Measurements from ENCODE around the gene SMYD3.

The SMYD3 gene

GRCh38 chr1:246182149-246182851, 324.8 kb downstream of the SMYD3 start:
- ChIA-PET CTCF (no interaction called here), POLR2A (no interaction called here)
- no peak for TF ChIP-seq LEF1 (IDR thresholded peaks at IDR 0.05; ENCODE audit: borderline replicate concordance)
- TF ChIP-seq ZNF384 (IDR thresholded peaks at IDR 0.05): no peak
- no peak for TF ChIP-seq TARDBP (IDR thresholded peaks at IDR 0.05)
- TF ChIP-seq PKNOX1 (IDR thresholded peaks at IDR 0.05): no peak
- no peak for TF ChIP-seq SUZ12 (IDR thresholded peaks at IDR 0.05)
- TF ChIP-seq FOXK2 (IDR thresholded peaks at IDR 0.05): no peak
- no peak for TF ChIP-seq FOXA1 (IDR thresholded peaks at IDR 0.05)
- TF ChIP-seq NFRKB (IDR thresholded peaks at IDR 0.05): no peak
- no peak for TF ChIP-seq HDGF (IDR thresholded peaks at IDR 0.05; ENCODE audit: borderline replicate concordance)
- TF ChIP-seq L3MBTL2 (conservative IDR thresholded peaks at IDR 0.05): no peak
- TF ChIP-seq CTBP1 (IDR thresholded peaks at IDR 0.05; ENCODE audit: borderline replicate concordance): no peak
- TF ChIP-seq ARNT (IDR thresholded peaks at IDR 0.05): no peak
- TF ChIP-seq BHLHE40 (IDR thresholded peaks at IDR 0.05; ENCODE audit: borderline replicate concordance): no peak
- TF ChIP-seq ELF4 (IDR thresholded peaks at IDR 0.05): no peak
- TF ChIP-seq FOXM1 (IDR thresholded peaks at IDR 0.05; ENCODE audit: borderline replicate concordance): no peak
- no peak for TF ChIP-seq SP1 (IDR thresholded peaks at IDR 0.05)
- DNase-seq (ENCODE audit: extremely low spot score): no peak

- ChIA-PET POLR2A (no interaction called here), CTCF (no interaction called here)
- no peak for DNase-seq (ENCODE audit: extremely low spot score)
- TF ChIP-seq PKNOX1 (IDR thresholded peaks at IDR 0.05) (no peak), LEF1 (IDR thresholded peaks at IDR 0.05; ENCODE audit: borderline replicate concordance) (no peak)
Measured at GRCh38 chr1:246181241-246181640, 325.8 kb downstream of the SMYD3 start.

GRCh38 chr1:246179401-246179800, 327.7 kb downstream of the SMYD3 start:
- CTCF ChIA-PET: no interaction called here
- POLR2A ChIA-PET: no interaction called here
- TF ChIP-seq FOXK2 (IDR thresholded peaks at IDR 0.05) (no peak), SUZ12 (IDR thresholded peaks at IDR 0.05) (no peak), TARDBP (IDR thresholded peaks at IDR 0.05) (no peak), SP1 (IDR thresholded peaks at IDR 0.05) (no peak), HDGF (IDR thresholded peaks at IDR 0.05; ENCODE audit: borderline replicate concordance) (no peak), PKNOX1 (IDR thresholded peaks at IDR 0.05) (no peak), LEF1 (IDR thresholded peaks at IDR 0.05; ENCODE audit: borderline replicate concordance) (no peak), FOXM1 (IDR thresholded peaks at IDR 0.05; ENCODE audit: borderline replicate concordance) (no peak), ARNT (IDR thresholded peaks at IDR 0.05) (no peak), FOXA1 (IDR thresholded peaks at IDR 0.05) (no peak)
- no peak for DNase-seq (ENCODE audit: extremely low spot score)

GRCh38 chr1:246178717-246179311, 328.3 kb downstream of the SMYD3 start:
- DNase-seq (ENCODE audit: extremely low spot score): no peak
- POLR2A ChIA-PET: no interaction called here
- no peak for TF ChIP-seq PKNOX1 (IDR thresholded peaks at IDR 0.05)
- no peak for TF ChIP-seq FOXA1 (IDR thresholded peaks at IDR 0.05)
- TF ChIP-seq ZNF384 (IDR thresholded peaks at IDR 0.05): no peak
- no peak for TF ChIP-seq ELF4 (IDR thresholded peaks at IDR 0.05)
- TF ChIP-seq ARNT (IDR thresholded peaks at IDR 0.05): no peak
- TF ChIP-seq CTBP1 (IDR thresholded peaks at IDR 0.05; ENCODE audit: borderline replicate concordance): no peak
- TF ChIP-seq SP1 (IDR thresholded peaks at IDR 0.05): no peak
- TF ChIP-seq FOXM1 (IDR thresholded peaks at IDR 0.05; ENCODE audit: borderline replicate concordance): no peak
- TF ChIP-seq HDGF (IDR thresholded peaks at IDR 0.05; ENCODE audit: borderline replicate concordance): no peak
- no peak for TF ChIP-seq L3MBTL2 (conservative IDR thresholded peaks at IDR 0.05)
- no peak for TF ChIP-seq SUZ12 (IDR thresholded peaks at IDR 0.05)
- CTCF ChIA-PET: no interaction called here

- POLR2A ChIA-PET: no interaction called here
Measured at GRCh38 chr1:246176126-246177024, 330.7 kb downstream of the SMYD3 start.

More at GRCh38 chr1:246176126-246177024, 330.7 kb downstream of the SMYD3 start:
- CTCF ChIA-PET: interaction anchor here (0.5 kb wide), 1 partner anchor 12 kb away, joined by 4 read pairs; no protein-coding TSS in a partner anchor
- DNase-seq (ENCODE audit: extremely low spot score): no peak
- TF ChIP-seq NFRKB (IDR thresholded peaks at IDR 0.05): no peak
- no peak for TF ChIP-seq HDGF (IDR thresholded peaks at IDR 0.05; ENCODE audit: borderline replicate concordance)
- TF ChIP-seq SUZ12 (IDR thresholded peaks at IDR 0.05): no peak
- TF ChIP-seq FOXM1 (IDR thresholded peaks at IDR 0.05; ENCODE audit: borderline replicate concordance): no peak
- TF ChIP-seq ARNT (IDR thresholded peaks at IDR 0.05): no peak
- no peak for TF ChIP-seq LEF1 (IDR thresholded peaks at IDR 0.05; ENCODE audit: borderline replicate concordance)
- TF ChIP-seq FOXA1 (IDR thresholded peaks at IDR 0.05): no peak
- no peak for TF ChIP-seq ELF4 (IDR thresholded peaks at IDR 0.05)
- no peak for TF ChIP-seq FOXK2 (IDR thresholded peaks at IDR 0.05)
- TF ChIP-seq SP1 (IDR thresholded peaks at IDR 0.05): no peak
- no peak for TF ChIP-seq PKNOX1 (IDR thresholded peaks at IDR 0.05)
- no peak for TF ChIP-seq BHLHE40 (IDR thresholded peaks at IDR 0.05; ENCODE audit: borderline replicate concordance)
- no peak for TF ChIP-seq L3MBTL2 (conservative IDR thresholded peaks at IDR 0.05)
- TF ChIP-seq ZNF384 (IDR thresholded peaks at IDR 0.05): no peak
- no peak for TF ChIP-seq TARDBP (IDR thresholded peaks at IDR 0.05)
- no peak for TF ChIP-seq CTBP1 (IDR thresholded peaks at IDR 0.05; ENCODE audit: borderline replicate concordance)

Data from HEK293T (cell line).